Muscle of leg (tissue), 11 donors: Measurements from ENCODE around the gene DHX32. TPM values are rescaled to one million over a fixed set of nuclear protein-coding genes. Genes with fewer than 3 reads are reported as not detected.

Experiments
- DNase-seq: peaks from one replicate; pipeline ENCODE4 v3.0.0; 2013
- H3K27ac ChIP-seq: one replicate; pipeline ENCODE4 v1.5.1; 2013; ENCODE audit warnings: mild to moderate bottlenecking, low read length, control low read depth
- H3K27me3 ChIP-seq: one replicate; pipeline ENCODE4 v1.6.1; 2013; ENCODE audit warnings: low read length; ENCODE audit not compliant: control insufficient read depth, insufficient read depth
- H3K36me3 ChIP-seq: one replicate; pipeline ENCODE4 v1.6.1; 2013; ENCODE audit warnings: low read length; ENCODE audit not compliant: control insufficient read depth, insufficient read depth
- H3K4me1 ChIP-seq: one replicate; pipeline ENCODE4 v1.6.1; 2013; ENCODE audit warnings: low read length; ENCODE audit not compliant: control insufficient read depth, insufficient read depth
- H3K4me3 ChIP-seq: one replicate; pipeline ENCODE4 v1.5.1; 2013; ENCODE audit warnings: low read length, control low read depth
- H3K9me3 ChIP-seq: replicated peaks from 2 replicates; pipeline ENCODE4 v1.6.1; 2013; ENCODE audit warnings: low read depth, low read length; ENCODE audit not compliant: control insufficient read depth
- WGBS: methylation state at CpG from one replicate; pipeline ENCODE4 v1.1.5; 2013; ENCODE audit warnings: missing lambda C conversion rate; ENCODE audit not compliant: insufficient coverage; 5-methylcytosine and 5-hydroxymethylcytosine counted together
- polyA plus RNA-seq, 8 donors: library from polyadenylated mRNA; unstranded; fragments of 120-200 nt; gene quantifications; one replicate each; pipeline versions ENCODE4 v1.2.1 to v1.2.3, GENCODE V29; 2013; ENCODE audit warnings: inconsistent platforms in 1 of 8, low replicate concordance in 1 of 8; ENCODE audit not compliant: insufficient read length in 8 of 8, insufficient read depth in 1 of 8
- total RNA-seq: library from RNA; stranded (reverse); fragments of 120-200 nt; gene quantifications from one replicate; pipeline ENCODE4 v1.2.4, GENCODE V29; 2013

The DHX32 gene
- total and polyA plus RNA-seq, 9 donors, result 17.0 to 22.0 (median 18.1) TPM

DNA sequence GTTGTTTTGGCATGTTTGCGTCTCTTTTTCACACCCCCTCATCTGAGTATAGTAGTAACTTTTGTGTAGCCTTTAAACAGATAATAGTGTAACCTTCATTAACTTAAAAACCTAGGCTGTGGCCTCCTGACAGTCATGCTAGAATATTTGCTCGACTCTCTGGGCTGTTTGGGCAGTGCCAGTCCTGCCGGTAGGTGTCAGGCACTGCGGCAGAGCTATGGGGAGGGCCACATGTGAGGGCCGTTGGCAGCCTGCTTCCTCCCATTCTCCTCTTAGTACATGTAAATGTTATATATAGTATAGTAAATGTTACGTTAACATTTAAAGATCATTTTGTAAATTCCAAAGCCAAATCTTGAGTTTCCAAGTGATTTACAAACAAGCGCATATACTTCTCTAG is 31.6 kb downstream of the DHX32 start:
- no peaks in the 10 kb centered on the region for H3K27me3 ChIP-seq
- DNase-seq, result no peak
- WGBS, result 80% methylated on average over 1 of the region's 7 CpGs
- H3K36me3 ChIP-seq, result peaks cover 36% of the 10 kb centered on the region
- no peak overlapping the region for H3K4me3 ChIP-seq
- H3K4me1 ChIP-seq, result no peaks in the 10 kb centered on the region
- H3K9me3 ChIP-seq, result no peaks in the 10 kb centered on the region
- H3K27ac ChIP-seq, result no peak overlapping the region

DNA sequence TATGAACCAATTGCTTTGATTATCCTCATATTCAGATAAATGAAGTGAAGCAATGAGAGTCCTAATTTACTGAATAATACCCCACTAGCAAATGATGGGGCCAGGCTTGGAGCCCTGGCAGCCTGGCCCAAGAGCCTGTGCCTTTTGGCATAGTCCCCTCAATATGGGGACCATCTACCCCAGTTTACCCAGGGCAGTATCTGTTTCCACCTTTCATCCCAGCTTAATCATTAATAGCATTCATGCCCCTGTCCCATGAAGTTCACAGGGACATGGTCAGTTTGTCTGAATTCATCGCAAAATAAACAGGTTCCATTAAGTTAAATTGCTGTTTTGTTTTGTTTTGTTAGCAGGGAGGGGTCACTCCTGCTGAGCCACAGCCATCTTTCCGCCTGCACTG is 32.2 kb downstream of the DHX32 start:
- no peak overlapping the region for H3K27ac ChIP-seq
- no peak overlapping the region for H3K4me3 ChIP-seq
- no peaks in the 10 kb centered on the region for H3K27me3 ChIP-seq
- DNase-seq, result no peak
- H3K36me3 ChIP-seq, result peaks cover 36% of the 10 kb centered on the region
- peaks cover under 1% of the 10 kb centered on the region for H3K4me1 ChIP-seq
- H3K9me3 ChIP-seq, result no peaks in the 10 kb centered on the region
- no CpG with 5 or more reads among the region's 2 CpGs for WGBS

- H3K27me3 ChIP-seq, result no peaks in the 10 kb centered on the region
- H3K9me3 ChIP-seq, result no peaks in the 10 kb centered on the region
- WGBS, result 73% methylated on average over 1 of the region's 2 CpGs
- no peak for DNase-seq
- H3K4me1 ChIP-seq, result peaks cover 4% of the 10 kb centered on the region
- peaks cover 36% of the 10 kb centered on the region for H3K36me3 ChIP-seq
- H3K4me3 ChIP-seq, result no peak overlapping the region
- no peak overlapping the region for H3K27ac ChIP-seq
Measured at GRCh38 chr10:125848371-125848770, 32.7 kb downstream of the DHX32 start.

- no peaks in the 10 kb centered on the region for H3K27me3 ChIP-seq
- H3K4me1 ChIP-seq, result peaks cover 4% of the 10 kb centered on the region
- no CpG with 5 or more reads among the region's 3 CpGs for WGBS
- H3K9me3 ChIP-seq, result no peaks in the 10 kb centered on the region
- no peak overlapping the region for H3K27ac ChIP-seq
- H3K4me3 ChIP-seq, result no peak overlapping the region
- DNase-seq, result no peak
- peaks cover 36% of the 10 kb centered on the region for H3K36me3 ChIP-seq
Measured at GRCh38 chr10:125846894-125847293, 34.2 kb downstream of the DHX32 start.

- DNase-seq, result no peak
- Histone ChIP-seq H3K27ac (no peak overlapping the region), H3K27me3 (no peaks in the 10 kb centered on the region), H3K4me1 (peaks cover 4% of the 10 kb centered on the region), H3K36me3 (peaks cover 34% of the 10 kb centered on the region), H3K9me3 (no peaks in the 10 kb centered on the region), H3K4me3 (no peak overlapping the region)
- WGBS, result over 99% methylated on average over 11 of the region's 11 CpGs
Measured at GRCh38 chr10:125845617-125846016, 35.5 kb downstream of the DHX32 start.

GRCh38 chr10:125844751-125845221 is 36.3 kb downstream of the DHX32 start:
- 49% methylated on average over 5 of the region's 7 CpGs for WGBS
- Histone ChIP-seq H3K4me3 (no peak overlapping the region), H3K9me3 (no peaks in the 10 kb centered on the region), H3K27me3 (no peaks in the 10 kb centered on the region), H3K27ac (no peak overlapping the region), H3K36me3 (peaks cover 38% of the 10 kb centered on the region), H3K4me1 (peaks cover 4% of the 10 kb centered on the region)
- DNase-seq, result peak; percentile 82

- Histone ChIP-seq H3K27ac (no peak overlapping the region), H3K4me3 (no peak overlapping the region), H3K4me1 (peaks cover 4% of the 10 kb centered on the region), H3K9me3 (no peaks in the 10 kb centered on the region), H3K27me3 (no peaks in the 10 kb centered on the region), H3K36me3 (peaks cover 40% of the 10 kb centered on the region)
- WGBS, result 63% methylated on average over 4 of the region's 9 CpGs
- DNase-seq, result peak; percentile 14
Measured at GRCh38 chr10:125843603-125844329, 37.3 kb downstream of the DHX32 start.

DNA sequence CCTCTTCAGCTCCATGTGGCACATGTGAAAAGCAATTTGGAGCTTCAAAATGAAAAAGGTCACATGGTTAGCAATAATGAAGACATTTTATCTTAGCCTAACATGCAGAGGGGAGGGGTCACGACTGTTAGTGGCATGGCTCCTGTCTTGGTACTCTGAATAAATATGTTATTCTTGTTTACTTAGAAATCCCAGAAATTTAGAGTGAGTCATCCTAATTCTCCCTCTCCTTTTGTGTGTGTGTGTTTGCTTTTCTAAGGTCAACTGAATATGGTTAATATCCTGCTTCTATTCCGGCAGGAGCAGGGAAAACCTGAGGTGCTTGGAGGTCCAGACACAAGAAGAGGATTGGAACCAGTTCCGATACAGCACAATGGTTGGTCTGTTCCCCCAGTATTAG is 40.1 kb downstream of the DHX32 start:
- no peak overlapping the region for H3K4me3 ChIP-seq
- DNase-seq, result no peak
- peaks cover 4% of the 10 kb centered on the region for H3K4me1 ChIP-seq
- H3K9me3 ChIP-seq, result no peaks in the 10 kb centered on the region
- WGBS, result 100% methylated on average over 1 of the region's 3 CpGs
- no peak overlapping the region for H3K27ac ChIP-seq
- H3K36me3 ChIP-seq, result peaks cover 46% of the 10 kb centered on the region
- no peaks in the 10 kb centered on the region for H3K27me3 ChIP-seq

GRCh38 chr10:125840406-125840805 is 40.7 kb downstream of the DHX32 start:
- no peak for DNase-seq
- Histone ChIP-seq H3K9me3 (no peaks in the 10 kb centered on the region), H3K27ac (no peak overlapping the region), H3K36me3 (peaks cover 52% of the 10 kb centered on the region), H3K27me3 (no peaks in the 10 kb centered on the region), H3K4me1 (peaks cover 4% of the 10 kb centered on the region), H3K4me3 (no peak overlapping the region)
- 100% methylated on average over 7 of the region's 9 CpGs for WGBS

DNA sequence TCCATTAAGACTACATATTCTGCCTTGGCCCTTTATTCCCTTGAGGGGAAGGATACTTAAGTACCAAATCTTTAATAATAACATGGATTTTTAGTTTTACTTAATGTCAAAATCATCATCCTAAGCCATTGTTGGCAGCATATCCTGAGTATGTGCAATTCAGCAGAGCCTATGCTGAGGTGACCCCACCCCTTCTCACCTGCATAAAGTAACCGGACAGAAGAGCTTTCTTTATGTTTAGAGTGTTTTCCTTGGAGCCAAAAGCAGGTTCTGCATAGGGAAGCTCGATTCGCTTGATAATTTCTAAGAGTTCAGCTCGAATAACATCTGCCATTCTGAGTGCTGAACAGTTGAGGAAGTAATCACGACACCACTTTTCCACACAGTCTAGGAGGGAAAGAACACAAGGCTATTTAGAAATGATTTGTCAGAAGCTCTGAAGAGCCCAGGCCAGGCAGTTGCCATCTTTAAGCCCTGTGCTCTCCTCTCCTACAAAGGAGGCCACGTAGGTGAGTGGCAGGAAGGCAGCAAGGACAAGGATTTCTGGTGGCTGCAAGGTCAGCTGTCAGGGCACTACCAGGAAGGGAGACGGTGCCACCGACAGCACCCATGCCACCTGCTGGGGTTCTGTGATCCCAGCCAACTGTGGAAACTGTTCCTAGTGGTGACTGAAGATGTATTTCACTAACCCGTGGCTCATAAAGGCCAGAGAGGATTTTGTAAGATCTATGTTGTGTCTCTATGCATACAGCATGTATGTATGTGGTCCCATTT is 42.1 kb downstream of the DHX32 start:
- peaks cover 54% of the 10 kb centered on the region for H3K36me3 ChIP-seq
- no peak overlapping the region for H3K4me3 ChIP-seq
- no peaks in the 10 kb centered on the region for H3K27me3 ChIP-seq
- H3K27ac ChIP-seq, result no peak overlapping the region
- 87% methylated on average over 3 of the region's 9 CpGs for WGBS
- no peaks in the 10 kb centered on the region for H3K9me3 ChIP-seq
- H3K4me1 ChIP-seq, result peaks cover 4% of the 10 kb centered on the region
- DNase-seq, result no peak
